NCI-H446 treated with DMSO at 0.1 percent for 48 hours (cell line): Measurements from ENCODE around the gene GABBR1.

ENCODE experiments used
- DNase-seq: peaks from one replicate; lab custom pipeline; 2025; lab: John Stamatoyannopoulos, UW

GABBR1 gene

DNA sequence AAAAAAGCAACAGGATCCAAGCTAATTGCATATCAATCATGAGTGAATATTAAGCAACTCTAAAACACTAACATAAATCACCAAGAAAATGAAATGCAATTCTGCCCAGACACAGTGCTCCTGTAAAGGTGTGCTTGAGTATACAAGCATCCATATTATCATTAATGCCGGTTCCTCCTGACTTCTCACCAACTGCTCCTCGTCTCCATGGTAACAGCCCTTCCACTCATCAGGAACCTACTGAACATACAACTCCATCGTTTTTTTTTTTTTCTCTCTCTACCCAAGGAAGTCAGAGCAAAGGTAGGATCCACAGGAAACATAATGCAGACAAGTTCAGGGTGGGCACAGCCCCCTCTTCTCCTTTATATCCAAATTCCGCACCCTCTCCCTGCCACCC is 12.4 kb downstream of the GABBR1 start:
- DNase-seq: no peak

DNA sequence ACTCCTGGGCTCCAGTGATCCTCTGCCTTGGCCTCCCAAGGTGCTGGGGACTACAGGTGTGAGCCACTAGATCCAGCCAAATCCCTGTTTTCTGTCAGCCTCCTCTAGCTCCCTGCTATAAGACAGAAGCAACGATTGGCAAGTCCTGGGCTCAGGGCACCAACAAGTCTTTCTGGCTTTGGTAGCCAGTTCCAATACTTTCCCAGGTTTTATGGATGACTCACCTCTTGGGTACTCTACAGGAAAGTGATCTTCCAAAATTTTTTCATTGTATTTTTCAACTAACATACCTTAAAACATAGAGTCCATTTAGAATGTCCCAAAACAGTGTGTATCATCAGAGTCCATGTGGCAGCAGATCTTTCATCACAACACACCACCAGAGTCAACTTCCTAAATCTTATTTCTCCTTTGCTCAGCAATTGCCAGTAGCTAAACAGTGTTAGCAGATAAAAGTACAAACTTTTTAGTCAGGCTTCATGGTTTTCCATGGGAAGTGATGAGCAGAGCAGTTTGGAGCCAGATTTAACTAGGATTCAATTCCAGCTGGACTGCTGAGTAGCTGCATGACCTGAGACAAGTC is 13.3 kb downstream of the GABBR1 start:
- no peak for DNase-seq

DNA sequence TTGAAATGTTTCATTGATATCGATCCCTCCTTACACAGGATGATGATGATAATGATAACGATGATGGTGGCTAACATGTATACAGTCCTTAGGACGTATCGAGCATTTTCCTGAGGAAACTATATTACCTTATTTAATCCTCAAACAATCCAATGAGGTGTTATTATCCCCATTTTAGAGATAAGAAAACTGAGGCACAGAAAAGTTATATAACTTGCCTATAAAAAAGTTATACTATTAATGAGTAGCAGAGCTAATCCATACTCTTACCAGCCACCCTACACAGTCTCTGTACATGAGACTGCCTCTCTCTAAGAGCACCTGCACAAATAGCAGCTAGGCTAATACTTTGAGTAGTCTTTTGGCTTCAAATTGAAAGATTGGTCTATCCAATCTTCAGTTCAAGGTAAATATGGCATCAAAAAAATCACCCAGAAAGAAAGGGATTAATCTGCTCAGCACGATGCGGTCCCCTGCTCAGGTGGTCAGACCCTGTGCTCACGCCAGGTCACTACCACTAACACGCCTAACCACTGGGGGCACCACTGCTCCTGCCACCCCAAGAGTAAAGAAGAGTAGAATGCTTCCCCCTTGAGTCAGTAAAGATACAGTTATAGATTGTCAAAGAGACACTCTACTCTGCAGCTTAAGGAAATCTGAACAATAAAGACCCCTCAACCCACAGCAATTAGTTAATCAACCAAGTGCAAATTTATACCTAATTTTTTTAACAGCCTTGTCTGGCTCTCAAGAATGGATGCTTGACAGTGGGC is 15.0 kb downstream of the GABBR1 start:
- no peak for DNase-seq

DNA sequence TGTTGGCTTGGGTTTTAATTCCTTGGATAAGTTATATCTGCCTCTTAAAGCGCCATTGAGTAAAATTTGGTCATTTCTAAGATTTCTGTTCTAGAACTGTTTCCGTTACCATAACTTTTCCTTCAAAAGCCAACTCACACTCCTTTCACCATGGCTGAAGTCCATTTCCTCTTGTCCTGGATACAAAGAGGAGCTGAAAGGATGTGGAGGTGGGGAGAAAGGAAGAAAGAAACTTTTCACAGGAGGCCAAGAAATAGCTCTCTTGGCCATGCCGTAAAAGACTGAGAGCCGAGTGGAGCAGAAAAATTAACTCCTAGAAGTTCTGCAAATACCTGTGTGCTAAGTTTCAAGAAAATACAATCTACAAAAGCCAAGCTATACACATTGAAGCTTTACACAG is 21.6 kb downstream of the GABBR1 start:
- DNase-seq: no peak

DNA sequence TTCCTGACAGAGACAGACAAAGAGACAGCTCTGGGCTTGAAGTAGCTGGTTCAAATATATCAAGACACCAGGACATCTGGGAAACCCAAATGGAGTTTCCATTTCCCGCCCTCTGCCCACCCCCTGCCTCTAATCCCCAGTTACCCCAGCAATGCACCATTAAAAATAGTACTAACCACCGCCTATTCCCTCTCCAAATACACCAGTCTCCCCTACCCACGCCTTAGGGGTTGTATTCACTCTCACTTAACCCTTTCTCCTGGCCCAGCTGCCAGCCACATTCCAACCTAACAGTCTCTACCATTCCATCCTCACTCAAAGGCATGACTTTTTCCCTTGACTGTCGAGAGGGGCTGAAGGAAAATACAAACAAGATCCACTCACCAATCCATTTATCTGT is 22.4 kb downstream of the GABBR1 start:
- no peak for DNase-seq

DNA sequence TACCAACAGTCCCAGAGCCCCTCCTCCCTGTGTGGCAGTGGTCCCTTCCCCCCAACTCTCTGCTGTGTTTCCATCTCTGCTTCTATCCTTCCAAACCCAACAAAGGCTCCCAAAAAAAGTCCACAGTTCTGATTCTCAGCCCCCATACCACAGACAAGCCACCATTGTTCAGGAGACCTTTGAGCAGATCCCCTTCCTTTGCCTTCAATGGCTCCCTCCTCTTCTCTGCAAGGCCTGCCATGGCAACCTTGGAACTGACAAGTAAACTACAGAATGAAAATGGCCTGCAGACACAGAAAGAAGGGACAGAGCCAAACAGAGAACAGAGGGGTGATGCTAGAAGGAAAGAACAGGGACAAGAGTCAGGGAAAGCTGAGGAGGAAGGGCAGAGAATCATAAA is 24.9 kb downstream of the GABBR1 start:
- no peak for DNase-seq

DNA sequence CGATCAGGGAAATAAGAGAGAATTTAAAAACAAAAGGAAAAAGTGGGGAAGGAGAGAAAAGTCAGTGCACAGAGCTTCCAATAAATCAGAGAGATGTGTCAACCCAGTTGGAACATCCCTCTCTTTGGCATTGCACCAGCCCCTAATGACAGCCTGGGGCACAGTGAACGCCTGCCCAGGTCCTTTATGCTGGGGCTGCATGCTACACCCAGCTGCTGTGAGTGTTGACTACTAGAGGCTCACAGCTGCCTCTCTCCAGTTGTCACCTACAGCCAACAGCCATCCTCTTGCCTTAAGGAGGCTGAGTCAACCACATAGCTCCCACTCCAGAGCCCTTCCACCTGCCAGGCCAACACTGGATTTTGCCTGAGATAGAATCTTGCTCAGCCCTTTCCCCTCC is 29.1 kb downstream of the GABBR1 start:
- no peak for DNase-seq

DNA sequence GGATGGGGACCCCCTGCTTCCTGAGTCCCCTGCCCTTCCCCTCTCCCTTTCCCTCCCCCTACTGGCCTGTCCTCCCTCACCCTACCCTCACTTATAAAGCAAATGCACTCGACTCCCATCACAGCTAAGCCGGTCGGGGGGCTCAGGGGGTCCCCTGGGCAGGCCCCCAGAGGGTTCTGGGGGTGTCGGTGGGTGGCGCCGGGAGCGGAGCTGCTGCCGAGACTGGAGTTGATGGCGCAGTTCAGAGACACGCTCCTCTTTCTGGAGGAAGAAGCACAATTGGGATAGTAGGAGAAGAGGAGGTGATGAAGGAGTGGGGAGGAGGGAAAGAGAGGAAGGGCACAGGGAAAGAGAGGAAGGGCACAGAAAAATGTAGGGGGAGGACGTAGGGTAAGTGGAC is 29.5 kb downstream of the GABBR1 start:
- no peak for DNase-seq

DNA sequence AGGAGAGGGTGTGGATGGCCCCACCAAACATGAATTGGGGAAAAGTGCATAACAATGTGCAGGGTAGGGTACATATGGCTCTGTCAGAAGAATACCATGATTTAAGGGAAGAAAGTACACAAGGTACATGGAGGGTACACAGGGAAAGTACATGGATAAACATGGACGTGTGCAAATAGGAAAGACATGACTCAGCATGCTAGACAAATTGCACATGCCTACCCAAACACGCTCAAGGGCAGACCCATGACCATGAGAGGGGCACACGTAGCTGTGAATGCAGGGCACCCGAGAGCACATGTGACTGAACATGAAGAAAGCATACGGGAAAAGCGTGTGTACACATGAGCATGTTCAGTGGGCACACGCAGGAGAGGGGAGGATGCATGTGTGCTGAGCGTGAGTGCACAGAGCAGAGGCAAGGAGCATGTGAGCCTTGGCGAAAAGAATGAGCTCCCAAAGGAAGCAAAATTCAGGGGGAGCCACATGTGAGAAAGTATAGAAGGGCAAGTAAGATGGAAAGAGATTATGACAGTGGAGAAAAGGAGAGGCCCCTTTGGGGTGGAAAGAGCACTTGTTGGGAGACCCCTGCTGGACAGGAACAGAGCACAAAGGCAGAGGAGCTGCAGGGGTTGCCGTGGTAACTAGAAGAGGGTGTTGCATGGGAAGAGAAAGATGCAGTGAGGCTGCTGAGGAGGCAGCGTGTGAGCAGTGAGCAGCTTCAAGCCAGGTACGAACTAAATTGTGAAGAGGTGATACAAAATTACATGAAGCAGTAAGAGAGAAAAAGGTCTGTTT is 30.2 kb downstream of the GABBR1 start:
- DNase-seq: no peak

DNA sequence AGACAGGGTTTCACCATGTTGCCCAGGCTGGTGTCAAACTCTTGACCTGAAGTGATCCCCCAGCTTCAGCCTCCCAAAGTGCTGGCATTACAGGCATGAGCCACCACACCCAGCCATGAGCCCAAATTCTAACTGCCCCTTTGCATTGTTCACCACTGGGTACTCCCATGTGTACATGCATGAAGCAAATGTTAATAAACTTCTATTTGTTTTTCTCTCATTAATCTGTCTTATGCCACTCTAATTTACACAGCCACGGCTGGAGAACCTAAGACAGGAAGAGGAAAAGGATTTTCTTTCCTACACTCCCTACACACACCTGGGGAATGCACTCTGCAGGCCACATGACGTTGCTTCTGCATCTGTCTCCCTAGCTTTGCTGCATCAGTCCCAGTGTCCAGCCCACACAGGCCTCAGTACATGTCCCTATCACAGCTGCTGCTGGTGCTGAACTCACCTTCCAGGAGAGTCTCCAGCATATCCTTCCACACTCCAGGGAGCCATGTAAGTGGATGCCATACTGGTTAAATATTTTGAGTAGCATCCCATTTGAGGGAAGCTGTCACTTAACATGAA is 34.7 kb downstream of the GABBR1 start:
- no peak for DNase-seq

DNA sequence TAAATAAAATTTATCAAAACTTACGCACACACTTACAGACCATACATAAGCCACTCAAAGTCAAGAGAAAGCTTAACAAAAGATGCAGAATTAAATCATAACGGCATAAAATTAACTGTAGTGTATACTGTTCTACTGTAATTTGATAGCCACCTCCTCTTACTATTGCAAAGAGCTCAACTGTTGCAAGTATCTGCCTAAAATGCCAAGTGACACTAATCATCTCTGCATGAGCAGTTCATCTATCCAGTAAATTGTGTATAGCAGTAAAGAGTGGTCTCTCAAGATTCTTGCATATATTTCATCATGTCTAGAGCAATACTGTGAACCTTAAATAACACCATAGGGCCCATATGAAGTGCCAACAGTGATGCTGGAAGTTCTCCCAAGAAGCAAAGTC is 35.8 kb downstream of the GABBR1 start:
- DNase-seq: no peak

DNA sequence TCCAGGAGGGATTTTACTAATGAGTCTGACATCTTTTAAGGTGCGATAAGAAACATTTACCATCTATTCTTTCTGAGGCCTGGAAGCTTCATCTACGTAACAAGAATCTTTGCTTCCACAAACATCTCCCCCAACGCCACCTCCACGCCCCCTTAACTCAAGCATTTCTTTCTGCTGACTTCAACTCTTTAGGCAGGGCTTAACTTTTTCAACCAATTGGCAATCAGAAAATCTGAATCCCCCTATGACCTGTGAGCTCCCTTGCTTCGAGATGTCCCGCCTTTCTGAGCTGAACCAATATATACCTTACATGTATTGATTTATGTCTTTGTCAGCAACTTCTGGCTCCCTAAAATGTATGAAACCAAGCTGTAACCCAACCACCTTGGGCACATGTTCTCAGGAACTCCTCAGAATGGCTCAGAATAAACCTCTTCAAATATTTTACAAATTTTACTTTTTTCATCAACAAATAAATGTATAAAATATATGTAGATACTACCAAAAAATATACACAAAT is 36.5 kb downstream of the GABBR1 start:
- no peak for DNase-seq

DNA sequence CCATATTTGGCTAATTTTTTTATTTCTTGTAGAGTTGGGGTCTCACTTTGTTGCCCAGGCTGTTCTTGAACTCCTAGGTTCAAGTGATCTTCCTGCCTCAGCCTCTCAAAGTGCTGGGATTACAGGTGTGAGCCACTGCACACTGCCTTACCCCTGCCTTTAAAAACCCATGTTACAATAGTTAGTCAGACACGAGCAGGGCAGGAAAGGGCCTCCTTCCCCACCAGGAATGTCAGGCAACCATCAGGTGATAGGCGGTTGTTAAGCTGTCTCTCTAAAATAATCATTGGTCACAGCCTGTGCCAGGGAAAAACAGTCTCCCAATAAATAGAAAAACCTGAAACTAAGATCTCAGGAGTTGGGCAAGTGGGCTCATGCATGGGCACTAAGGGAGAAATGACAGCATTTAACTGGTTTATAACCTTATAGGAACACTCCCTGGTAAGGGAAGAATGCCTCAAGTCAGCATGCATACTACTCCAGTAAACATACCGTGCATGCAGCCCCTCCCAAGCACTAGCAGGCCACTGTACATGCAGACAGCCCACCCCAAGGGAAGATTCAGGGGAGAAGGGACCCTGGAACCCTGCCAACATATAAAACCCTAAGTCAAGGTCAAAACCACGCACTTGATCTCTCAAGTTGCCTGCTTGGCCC is 39.7 kb downstream of the GABBR1 start:
- DNase-seq: no peak

DNA sequence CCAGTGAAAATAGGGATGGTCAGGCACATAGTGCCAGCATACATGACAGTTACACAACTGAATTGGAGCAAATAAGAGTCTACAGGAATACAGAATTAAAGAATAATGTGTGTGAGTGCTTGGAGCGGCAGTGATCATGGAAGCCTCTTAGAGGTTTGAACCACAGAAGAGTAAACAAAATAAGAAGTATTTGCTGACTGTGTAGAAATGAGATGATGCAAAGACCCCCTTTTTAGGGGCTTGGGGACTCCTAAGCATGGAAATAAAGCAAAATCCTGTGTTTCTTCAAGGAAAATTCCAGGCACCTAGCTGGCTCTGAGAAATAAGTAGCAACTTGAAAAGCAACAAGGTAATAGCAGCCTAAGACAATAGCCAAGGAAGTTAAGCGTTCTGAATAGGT is 41.3 kb downstream of the GABBR1 start:
- no peak for DNase-seq

DNA sequence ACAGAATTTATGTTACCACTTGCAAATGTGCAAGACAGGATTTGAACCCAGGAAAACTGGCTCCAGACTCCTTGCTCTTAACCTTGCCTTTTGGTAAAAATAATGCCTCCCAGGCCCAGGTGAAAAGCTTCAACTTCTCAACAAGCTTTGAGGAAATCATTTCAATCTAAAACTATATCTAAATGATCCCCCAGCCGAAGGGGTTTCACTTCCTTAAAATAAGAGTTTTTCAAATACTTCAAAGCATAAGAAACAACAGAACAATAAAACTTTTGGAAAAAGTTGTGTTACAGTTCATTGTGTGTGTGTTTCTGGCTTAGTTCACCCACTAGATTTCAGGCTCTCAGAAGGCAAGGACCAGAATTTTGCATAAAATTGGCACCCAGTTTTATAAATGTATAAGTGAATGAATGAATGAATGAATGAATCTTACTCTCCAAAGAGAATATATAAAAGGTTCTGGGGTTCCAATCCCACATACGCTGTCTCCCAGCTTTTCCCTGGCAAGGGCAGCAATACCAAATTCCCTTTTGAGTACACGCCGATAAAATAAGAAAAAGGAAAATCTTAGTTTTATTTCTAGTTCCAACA is 42.7 kb downstream of the GABBR1 start:
- no peak for DNase-seq

DNA sequence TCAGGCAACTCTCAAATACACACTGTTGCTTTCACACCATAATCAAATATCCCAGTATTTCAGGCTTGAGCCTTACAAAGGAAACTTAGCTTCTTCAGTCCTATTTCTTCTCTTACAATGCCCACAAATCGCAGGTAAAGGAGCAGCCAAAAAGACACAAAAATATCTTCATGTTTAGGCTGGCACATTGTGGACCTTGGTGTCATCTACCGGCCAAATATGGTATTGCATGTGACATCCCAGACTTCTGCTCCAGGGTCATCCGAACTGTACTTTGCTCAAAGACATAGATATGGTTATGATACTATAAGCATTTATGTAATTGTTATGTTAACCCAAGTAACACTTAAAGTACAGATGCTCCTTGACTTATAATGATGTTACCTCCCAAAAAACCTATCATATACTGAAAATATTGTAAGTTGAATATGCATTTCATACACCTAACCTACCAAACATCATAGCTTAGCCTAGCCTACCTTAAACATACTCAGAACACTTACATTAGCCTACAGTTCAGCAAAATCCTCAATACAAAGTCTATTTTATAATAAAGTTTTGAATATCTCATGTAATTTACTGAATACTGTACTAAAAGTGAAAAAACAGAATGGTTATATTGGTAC is 43.4 kb downstream of the GABBR1 start:
- no peak for DNase-seq

DNA sequence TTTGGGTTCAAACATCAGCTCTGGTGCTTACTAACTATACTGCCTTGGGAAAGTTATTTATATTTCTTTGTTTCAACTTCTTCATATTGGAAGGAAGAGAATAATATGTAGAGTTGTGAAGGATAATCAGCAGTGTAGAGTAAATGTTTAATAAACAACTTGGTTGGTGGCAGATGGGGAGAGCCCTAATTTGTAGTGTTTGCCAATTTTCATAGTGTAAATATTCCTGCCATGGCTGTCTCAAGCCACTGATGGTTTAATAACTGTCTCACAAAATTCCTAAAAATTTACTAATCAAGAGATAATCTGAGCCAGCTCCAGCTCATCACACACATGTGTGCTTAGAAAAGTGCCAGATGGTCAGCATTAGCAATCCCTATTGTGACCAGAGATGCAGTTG is 48.2 kb downstream of the GABBR1 start, which contains the start of gene OR2H2:
OR2H2 (plus strand) TSS at position 301 of the 400 bp plus-strand sequence. CDS start 2,824 bp downstream, outside the sequence.
- no peak for DNase-seq

DNA sequence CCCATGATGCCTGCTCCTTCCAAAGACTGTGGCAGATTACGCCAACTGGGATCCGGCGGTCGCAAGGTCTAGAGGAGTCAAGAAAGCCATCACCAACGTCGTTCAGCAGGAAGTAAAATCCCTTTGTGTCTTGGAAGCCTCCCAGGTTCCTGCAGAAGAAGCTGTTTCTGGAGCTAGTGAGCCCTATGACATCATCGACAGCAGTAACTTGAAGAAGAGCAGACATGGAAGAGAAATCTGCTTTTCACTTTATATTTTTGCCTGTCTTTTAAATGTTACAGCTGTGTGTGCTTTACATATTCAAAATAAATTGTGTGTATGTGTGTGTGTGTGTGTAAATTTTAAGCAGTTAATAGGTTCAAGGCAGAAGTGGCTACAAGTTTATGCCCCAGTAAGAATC is 55.4 kb downstream of the GABBR1 start:
- no peak for DNase-seq

DNA sequence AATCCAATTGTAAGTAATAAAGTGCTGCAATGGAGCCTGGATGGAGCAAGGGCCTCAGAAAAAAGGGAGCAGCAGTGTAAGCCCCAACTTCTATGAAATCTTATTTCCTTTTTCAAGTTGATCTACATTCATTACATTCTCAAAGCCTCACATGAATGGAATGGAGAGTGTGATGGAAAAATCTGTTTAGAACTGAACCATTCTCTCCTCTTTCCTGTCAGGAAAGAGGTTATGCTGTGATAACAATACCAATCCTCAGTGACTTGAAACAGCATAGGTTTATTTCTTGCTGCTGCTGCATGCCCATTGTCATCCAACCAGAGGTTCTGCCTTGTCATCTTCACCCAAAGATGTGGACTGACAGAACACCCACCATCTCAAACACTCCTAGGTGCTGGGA is 56.9 kb downstream of the GABBR1 start:
- DNase-seq: no peak

DNA sequence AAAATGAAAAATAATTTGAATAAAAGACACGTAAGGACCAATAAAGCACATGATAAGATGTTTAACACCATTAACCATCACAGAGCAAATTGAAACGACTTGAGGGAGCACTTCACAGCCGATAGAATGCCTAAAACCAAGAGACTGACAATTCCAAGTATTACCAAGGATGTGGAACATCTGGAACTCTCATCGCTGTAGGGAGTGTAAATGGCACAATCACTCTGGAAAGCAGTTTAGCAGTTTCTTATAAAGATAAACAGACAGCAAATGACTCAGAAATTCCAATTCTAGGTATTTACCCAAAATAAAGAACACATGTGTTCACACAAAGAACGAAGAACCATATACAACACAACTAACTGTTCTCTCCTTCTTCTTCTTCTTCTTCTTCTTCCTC is 65.0 kb downstream of the GABBR1 start:
- DNase-seq: no peak

DNA sequence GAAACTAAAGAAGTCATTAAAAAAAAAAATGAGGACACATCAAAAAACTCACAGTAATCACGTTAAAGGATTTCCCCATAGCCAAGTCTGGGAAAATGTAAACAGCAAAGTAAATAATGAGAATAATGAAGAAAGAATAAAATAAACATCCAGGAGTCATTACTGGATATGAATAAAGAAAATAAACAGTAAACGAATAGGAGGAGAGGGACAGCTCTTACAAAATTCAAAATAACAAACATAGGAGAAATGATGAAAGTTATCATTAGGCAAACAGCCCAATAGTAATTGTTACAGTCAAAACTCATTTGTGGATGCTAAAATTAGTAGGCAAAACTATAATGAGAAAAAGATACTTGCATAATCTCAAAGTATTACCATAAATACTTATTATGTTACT is 65.4 kb downstream of the GABBR1 start:
- DNase-seq: no peak
